ENCODE results near the gene GSKIP.

GSKIP gene

DNA sequence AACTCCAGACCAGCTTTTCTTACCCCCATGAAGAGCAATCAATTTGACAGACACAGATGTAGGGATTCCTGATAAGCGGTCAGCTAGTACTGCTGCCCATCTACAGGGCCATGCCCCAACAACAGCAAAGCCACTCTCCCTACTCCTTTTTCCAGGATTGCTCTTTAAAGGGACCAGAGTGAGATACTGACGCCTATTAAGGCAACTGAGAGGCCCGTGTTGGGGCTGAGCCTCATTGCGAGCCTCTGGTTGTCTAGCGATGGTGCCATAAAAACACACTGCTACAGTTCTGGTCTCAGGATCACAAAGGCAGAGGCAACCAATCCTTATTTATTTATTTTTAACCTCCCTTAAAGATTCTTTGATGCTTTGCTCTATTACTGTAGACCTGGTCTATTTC lies 59.7 kb downstream of the GSKIP start:
- no peak for DNase-seq

DNA sequence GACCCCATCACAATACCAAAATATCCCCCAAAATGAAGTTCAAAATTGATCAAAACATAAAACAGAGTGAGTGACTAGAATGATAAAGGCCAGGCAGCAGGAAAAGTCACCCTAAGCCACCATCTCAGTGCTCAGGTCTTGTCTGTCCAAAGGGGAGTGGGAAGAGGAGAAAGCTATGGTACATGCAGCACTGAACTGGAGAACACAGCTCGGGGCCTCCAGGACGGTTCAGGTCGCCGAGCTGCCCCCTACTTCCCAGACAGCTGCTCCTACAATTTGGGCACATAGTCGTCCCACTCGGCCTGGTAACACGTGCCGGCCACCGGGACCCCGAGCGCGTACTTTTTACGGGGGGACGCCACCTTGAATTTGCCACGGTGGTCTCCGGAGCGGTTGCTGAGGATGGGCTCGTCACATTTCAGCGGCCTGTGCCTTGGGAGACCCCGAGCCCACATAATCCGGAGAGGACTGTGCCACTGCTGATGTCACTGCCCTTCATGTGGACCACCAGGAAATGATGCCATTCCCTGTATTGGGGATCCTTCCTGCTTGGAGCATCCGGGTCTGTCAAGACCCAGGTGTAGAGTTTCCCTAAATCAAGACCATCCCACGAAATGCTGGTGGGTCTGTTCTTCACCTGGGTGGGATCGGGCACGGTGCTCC lies 60.3 kb downstream of the GSKIP start:
- no peak for DNase-seq

- peak; percentile 79 for DNase-seq
These were observed 61.0 kb downstream of the GSKIP start for GRCh38 chr14:96424109-96424989.

- DNase-seq: no peak
These were observed 70.7 kb downstream of the GSKIP start for GRCh38 chr14:96434040-96434439.

Data from OCI-M1 (cell line).